ENCODE measurements around the gene POMGNT2.

POMGNT2 gene

GRCh38 chr3:43105596-43106292 is at the start of gene POMGNT2:
TSS of gene POMGNT2 (minus strand) at chr3:43106079. CDS start at chr3:43081431, 24,648 bp downstream.
- DNase-seq (ENCODE audit: low read depth in 2 of 2) = peak; percentile 71 to 72

DNA sequence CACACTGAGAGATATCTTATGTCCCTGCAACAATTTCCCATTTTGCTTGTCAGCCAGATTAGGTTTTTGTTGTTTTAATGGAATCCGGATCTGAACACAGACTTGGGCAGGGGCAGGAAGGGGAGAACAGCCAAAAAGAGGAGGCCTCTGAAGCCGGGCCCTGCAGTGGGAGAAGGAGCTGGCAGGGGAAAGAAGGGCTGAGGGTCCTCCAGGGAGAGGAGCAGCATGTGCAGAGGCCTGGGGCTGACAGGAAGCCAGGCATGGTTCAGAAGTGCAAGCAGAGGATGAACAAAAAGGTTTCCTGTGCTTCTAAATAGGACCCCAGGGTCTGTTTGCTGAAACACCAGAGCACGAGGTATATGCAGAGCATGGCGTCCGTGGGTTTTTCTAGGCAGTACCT is 49.1 kb upstream of the POMGNT2 start:
- no peak for DNase-seq (ENCODE audit: low read depth in 2 of 2)

GRCh38 chr3:43153216-43154083 is 47.6 kb upstream of the POMGNT2 start:
- DNase-seq (ENCODE audit: low read depth in 2 of 2) = no peak

DNA sequence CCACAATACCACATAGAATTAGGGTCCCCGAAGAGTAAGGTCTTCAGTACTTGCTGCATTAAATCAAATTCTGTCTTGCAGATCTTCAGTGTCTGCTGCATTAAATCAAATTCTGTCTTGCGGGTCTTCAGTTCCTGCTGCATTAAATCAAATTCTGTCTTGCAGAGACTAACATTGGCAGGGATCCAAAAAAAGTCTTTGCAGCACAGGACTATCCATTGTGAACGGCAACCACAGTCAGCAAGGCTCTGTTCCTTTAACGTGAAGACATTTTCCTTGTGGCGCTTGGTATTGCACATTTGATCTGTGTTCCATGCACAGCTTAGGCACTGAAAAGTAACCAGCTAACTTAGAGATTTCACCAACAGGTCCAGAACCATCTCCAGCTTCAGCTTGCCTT is 46.8 kb upstream of the POMGNT2 start:
- no peak for DNase-seq (ENCODE audit: low read depth in 2 of 2)

GRCh38 chr3:43148033-43148432 is 42.2 kb upstream of the POMGNT2 start:
- DNase-seq (ENCODE audit: low read depth in 2 of 2) = no peak

DNA sequence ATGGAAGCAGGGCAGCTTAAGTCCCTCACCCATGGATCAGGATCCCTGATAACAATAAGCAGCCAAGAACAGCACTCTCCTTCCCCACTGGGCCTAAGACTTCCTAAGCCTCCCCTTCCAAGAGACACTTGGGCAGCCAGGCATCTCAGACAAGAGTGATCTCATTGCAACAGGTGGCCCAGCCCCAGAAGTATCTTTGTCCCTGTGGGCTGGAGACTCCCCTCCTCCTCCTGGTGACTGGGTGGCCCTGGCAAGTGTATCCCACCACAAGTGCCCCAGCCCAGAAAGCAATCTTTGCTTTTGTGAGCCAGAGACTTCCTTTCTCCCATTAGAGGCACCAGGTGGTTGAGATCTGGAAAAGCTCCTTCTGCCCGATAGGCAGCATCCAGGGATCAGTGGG is 40.7 kb upstream of the POMGNT2 start:
- DNase-seq (ENCODE audit: low read depth in 2 of 2) = no peak

DNA sequence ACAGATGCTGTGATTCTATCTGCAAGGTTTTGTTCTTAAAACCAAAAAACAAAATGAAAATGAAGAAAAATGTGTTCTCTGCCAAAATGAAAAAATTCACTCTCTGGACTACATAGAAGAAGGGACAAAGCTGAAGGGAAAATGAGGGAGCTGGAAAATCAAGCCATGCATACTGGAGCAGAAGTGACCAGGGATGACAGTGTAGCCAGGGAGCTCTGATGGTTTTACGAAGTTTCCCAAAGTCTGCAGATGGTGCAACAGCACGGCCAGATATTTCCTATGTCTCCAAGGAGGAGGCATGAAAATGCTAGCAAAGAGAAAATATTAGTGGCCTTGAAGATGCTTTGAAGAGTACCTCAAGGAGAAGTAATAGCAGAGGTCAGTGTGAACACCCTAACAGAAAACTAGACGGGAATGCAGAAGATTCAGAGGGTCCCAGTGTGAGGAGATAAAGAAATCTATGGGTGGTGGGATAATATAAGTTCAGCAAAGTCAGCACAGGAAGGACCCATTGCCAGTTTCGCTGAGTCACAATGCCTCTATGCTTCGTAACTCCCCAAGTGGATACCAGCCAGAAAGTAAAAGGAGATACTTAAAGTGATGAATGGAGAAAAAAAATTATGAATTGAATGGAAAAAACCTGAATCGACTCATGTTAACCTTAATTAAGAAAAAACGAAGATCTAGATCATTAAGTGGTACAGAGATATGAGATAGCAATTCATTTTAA is 39.0 kb upstream of the POMGNT2 start:
- no peak for DNase-seq (ENCODE audit: low read depth in 2 of 2)

DNA sequence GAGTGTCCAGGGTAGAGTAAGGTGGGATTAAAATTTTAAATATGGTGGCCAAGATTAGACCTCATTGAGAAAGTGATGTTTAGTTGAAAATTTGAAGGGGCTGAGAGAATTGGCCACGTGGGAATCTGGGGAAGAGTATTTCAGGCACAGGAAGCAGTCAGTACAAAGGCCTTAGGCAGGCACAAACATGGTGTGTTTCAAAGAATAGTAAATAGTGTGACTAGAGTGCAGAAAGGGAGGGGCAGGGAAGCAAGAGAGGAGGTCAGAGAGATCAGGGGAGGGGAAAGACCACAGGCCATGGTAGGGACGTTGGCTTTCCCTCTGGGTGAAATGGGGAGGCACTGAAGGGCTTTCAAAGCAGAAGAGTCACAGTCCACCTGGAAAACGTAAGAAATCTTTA is 36.6 kb upstream of the POMGNT2 start:
- no peak for DNase-seq (ENCODE audit: low read depth in 2 of 2)

DNA sequence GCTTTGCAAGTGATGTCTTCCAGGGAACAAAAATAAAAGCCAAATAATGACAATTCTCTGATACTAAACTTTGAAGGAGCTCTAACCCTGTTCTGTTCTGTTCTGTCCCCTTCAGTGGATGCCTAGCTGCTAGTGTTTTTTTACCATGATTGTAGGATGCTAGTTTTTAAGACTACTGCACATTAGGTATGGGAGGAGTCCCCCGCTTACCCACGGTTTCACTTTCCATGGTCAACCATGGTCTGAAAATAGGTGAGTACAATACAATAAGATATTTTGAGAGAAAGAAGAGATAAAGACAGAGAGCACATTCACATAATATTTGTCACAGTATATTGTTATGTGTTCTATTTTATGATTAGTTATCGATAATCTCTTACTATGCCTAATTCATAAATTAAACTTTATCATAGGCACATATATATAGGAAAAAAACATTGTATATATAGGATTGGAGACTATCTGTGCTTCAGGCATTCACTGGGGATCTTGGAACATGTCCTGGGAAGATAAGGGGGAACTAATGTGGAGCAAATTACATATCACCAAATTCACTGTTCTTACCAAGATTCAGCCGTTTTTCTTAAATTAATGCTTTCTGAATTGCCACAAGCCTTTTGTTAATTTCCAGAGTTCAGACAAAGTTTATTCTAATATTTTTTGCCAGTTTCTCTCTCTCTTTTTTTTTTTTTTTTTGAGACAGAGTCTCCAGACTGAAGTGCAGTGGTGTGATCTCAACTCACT is 32.8 kb upstream of the POMGNT2 start:
- DNase-seq (ENCODE audit: low read depth in 2 of 2) = no peak

DNA sequence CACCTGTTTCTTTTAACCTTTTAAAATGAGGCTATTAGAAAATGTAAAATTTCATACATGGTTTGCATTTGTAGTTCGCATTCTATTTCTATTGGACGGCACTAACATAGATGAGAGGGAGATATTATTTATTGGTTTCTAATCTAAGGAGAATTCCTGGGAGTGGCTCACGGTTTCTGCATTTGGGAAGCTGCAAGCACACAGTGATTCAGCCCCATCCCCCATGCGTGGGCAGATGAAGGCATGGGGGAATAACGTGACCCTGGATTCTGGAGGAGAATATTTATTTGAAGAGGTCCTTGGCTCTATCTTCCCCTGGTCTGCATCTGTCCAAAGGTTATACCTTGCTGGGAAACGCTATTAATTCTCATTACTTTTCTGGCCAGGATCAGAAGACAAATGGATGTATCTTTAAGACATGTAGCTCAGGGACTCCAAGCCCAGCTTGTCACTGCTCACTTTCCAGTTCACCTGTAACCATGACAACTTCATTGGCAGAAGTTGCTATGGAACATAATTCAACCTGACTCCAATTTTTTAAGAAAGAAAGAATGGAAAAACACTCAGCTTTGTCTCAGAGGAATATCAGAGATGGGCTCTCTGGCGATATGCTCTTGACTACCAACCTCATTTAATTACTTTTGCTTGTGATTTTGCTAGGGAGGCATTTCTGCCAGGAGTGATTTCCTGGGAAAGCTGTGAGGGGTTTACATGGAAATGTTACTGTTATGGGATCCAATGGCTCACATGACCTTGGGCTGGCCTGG is 27.2 kb upstream of the POMGNT2 start:
- DNase-seq (ENCODE audit: low read depth in 2 of 2) = no peak

- no peak for DNase-seq (ENCODE audit: low read depth in 2 of 2)
Measured at GRCh38 chr3:43132193-43132592, 26.3 kb upstream of the POMGNT2 start.

GRCh38 chr3:43128464-43128863 is 22.6 kb upstream of the POMGNT2 start:
- no peak for DNase-seq (ENCODE audit: low read depth in 2 of 2)

GRCh38 chr3:43126536-43126935 is 20.7 kb upstream of the POMGNT2 start:
- no peak for DNase-seq (ENCODE audit: low read depth in 2 of 2)

GRCh38 chr3:43123895-43124294 is 18.0 kb upstream of the POMGNT2 start:
- DNase-seq (ENCODE audit: low read depth in 2 of 2) = no peak

DNA sequence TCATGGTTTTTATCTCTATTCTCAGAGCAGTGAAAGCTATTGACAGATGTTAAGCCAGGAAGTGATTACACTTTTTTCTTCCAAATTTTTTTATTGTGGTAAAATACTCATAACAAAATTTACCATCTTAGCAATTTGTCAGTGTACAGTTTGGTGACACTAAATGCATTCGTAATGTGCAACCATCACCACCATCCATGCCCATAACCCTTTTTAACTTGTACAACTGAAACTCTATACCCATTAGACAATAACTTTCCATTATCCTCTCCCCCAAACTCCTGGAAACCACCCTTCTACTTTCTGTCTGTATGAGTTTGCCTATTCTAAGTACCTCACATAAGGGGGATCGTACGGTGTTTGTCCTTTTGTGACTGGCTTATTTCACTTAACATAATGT is 15.1 kb upstream of the POMGNT2 start:
- no peak for DNase-seq (ENCODE audit: low read depth in 2 of 2)

GRCh38 chr3:43117257-43117656 is 11.4 kb upstream of the POMGNT2 start:
- DNase-seq (ENCODE audit: low read depth in 2 of 2) = no peak

GRCh38 chr3:43113671-43114070 is 7.8 kb upstream of the POMGNT2 start:
- no peak for DNase-seq (ENCODE audit: low read depth in 2 of 2)

- DNase-seq (ENCODE audit: low read depth in 2 of 2) = no peak
Measured at GRCh38 chr3:43106293-43106628, 382 bp upstream of the POMGNT2 start.

DNA sequence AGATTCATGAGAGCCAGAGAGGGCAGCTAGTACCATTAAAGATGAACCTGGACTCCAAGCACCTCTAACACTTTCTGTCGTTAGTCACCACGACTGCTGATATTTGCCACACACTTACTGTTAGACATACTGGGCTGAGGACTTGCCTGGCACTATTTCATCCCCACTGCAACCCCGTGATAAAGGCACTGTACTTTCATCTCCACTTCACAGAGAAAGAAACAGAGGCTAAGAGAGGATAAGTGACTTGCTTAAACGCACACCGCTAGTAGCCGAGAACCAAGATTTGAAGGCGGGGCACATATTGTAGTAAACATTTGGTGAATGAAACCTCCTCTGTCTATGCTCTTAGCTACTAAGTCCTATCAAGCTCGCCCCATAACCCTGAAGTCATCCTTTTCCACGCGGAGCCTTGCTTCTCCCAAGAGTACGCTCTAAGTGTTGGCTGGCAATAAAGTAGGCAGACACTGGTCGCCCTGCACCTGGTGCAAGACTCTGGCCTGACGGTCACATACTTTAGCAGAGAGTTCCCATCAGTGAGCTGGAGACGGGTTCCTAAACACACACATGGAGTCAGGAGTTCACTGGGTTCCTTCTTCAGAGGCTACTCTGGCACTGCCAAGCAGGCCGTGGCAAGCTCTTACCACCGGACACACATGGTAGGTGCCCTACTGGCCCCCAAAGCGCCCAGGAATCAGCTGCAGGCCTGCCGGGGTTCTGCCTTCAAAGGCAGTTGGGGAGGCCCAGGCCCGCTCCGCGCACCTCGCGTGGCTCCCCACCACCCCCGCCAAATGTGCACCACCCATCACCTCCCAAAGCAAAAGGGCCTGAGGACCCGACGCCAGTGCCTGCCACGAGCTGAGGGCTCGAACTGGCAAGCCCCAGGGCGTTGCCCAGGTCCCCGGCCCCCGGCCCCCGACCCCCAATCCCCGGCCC is 951 bp downstream of the POMGNT2 start:
- peak in 1 of 2 donors; percentile 9 for DNase-seq (ENCODE audit: low read depth in 2 of 2)

DNA sequence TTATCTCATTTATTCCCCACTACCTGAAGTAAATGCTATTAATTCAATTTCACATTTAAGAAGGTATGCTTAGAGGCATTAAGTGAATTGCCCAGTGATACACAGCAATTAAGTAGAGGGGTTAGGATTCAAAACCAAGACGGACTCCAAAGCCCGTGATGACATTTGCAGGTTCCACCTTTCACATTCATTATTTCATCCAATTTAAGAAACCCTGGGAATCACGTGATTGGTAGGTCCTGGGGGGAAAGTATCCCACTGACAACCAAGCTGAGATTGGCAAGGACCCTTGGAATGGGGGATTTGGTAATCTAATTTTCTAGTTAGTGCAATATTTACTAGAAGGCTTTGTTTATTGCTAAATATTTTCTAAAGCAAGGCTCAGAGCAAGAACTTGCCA is 1.8 kb downstream of the POMGNT2 start:
- no peak for DNase-seq (ENCODE audit: low read depth in 2 of 2)

All from activated CD8-positive, alpha-beta memory T cell treated with anti-CD3 and anti-CD28 coated beads for 4 hours (primary cell).